ENCODE data around the gene KCNH3.

The KCNH3 gene

GRCh38 chr12:49552425-49552824 is 13.6 kb downstream of the KCNH3 start:
- no peak overlapping the region for H3K4me3 ChIP-seq (ENCODE audit: low read depth, low read length)
- no peaks in the 10 kb centered on the region for H3K79me2 ChIP-seq
- TF ChIP-seq CTCF (IDR thresholded peaks at IDR 0.05): no peak
- H3K27me3 ChIP-seq (ENCODE audit: control insufficient read depth, insufficient read depth, low read length): no peaks in the 10 kb centered on the region
- no peaks in the 10 kb centered on the region for H3K9me3 ChIP-seq (ENCODE audit: control insufficient read depth, low read length)
- no peaks in the 10 kb centered on the region for H3K36me3 ChIP-seq (ENCODE audit: control insufficient read depth, insufficient read depth, low read length)
- no peak overlapping the region for H3K9ac ChIP-seq
- H3K27ac ChIP-seq: no peak overlapping the region
- H2AFZ ChIP-seq: no peak overlapping the region
- no peak overlapping the region for H3K4me2 ChIP-seq (ENCODE audit: low read length)
- peaks cover 8% of the 10 kb centered on the region for H3K4me1 ChIP-seq

- H3K9me3 ChIP-seq (ENCODE audit: control insufficient read depth, low read length): no peaks in the 10 kb centered on the region
- H3K4me2 ChIP-seq (ENCODE audit: low read length): no peak overlapping the region
- H3K27ac ChIP-seq: no peak overlapping the region
- no peaks in the 10 kb centered on the region for H3K36me3 ChIP-seq (ENCODE audit: control insufficient read depth, insufficient read depth, low read length)
- no peak for TF ChIP-seq CTCF (IDR thresholded peaks at IDR 0.05)
- H3K4me1 ChIP-seq: peaks cover 8% of the 10 kb centered on the region
- H3K79me2 ChIP-seq: no peaks in the 10 kb centered on the region
- H3K9ac ChIP-seq: no peak overlapping the region
- no peak overlapping the region for H2AFZ ChIP-seq
- no peak overlapping the region for H3K4me3 ChIP-seq (ENCODE audit: low read depth, low read length)
- H3K27me3 ChIP-seq (ENCODE audit: control insufficient read depth, insufficient read depth, low read length): no peaks in the 10 kb centered on the region
Observed at GRCh38 chr12:49552899-49553298, 14.1 kb downstream of the KCNH3 start.

GRCh38 chr12:49553512-49554088 is 14.8 kb downstream of the KCNH3 start:
- H3K36me3 ChIP-seq (ENCODE audit: control insufficient read depth, insufficient read depth, low read length): no peaks in the 10 kb centered on the region
- no peak overlapping the region for H3K4me2 ChIP-seq (ENCODE audit: low read length)
- peaks cover 5% of the 10 kb centered on the region for H3K4me1 ChIP-seq
- H3K4me3 ChIP-seq (ENCODE audit: low read depth, low read length): no peak overlapping the region
- no peaks in the 10 kb centered on the region for H3K79me2 ChIP-seq
- no peak overlapping the region for H2AFZ ChIP-seq
- TF ChIP-seq CTCF (IDR thresholded peaks at IDR 0.05): peak; percentile 57
- no peak overlapping the region for H3K9ac ChIP-seq
- no peak overlapping the region for H3K27ac ChIP-seq
- no peaks in the 10 kb centered on the region for H3K9me3 ChIP-seq (ENCODE audit: control insufficient read depth, low read length)
- H3K27me3 ChIP-seq (ENCODE audit: control insufficient read depth, insufficient read depth, low read length): no peaks in the 10 kb centered on the region

DNA sequence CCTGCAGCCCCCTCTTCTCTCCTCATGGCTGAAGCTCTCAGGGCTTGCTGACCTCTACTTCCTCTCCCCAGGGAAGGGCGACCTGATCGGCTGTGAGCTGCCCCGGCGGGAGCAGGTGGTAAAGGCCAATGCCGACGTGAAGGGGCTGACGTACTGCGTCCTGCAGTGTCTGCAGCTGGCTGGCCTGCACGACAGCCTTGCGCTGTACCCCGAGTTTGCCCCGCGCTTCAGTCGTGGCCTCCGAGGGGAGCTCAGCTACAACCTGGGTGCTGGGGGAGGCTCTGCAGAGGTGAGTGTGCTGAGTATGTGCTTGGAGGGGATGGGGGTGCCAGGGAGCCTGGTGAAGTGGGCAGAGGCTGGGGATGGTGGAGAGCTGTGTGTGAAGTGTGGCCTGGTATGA is 15.4 kb downstream of the KCNH3 start:
- Histone ChIP-seq H3K4me1 (no peaks in the 10 kb centered on the region), H3K9ac (no peak overlapping the region), H3K27ac (no peak overlapping the region), H3K4me2 (ENCODE audit: low read length) (no peak overlapping the region), H3K36me3 (ENCODE audit: control insufficient read depth, insufficient read depth, low read length) (no peaks in the 10 kb centered on the region), H3K27me3 (ENCODE audit: control insufficient read depth, insufficient read depth, low read length) (no peaks in the 10 kb centered on the region), H3K9me3 (ENCODE audit: control insufficient read depth, low read length) (no peaks in the 10 kb centered on the region), H2AFZ (no peak overlapping the region), H3K79me2 (no peaks in the 10 kb centered on the region), H3K4me3 (ENCODE audit: low read depth, low read length) (no peak overlapping the region)
- no peak for TF ChIP-seq CTCF (IDR thresholded peaks at IDR 0.05)

DNA sequence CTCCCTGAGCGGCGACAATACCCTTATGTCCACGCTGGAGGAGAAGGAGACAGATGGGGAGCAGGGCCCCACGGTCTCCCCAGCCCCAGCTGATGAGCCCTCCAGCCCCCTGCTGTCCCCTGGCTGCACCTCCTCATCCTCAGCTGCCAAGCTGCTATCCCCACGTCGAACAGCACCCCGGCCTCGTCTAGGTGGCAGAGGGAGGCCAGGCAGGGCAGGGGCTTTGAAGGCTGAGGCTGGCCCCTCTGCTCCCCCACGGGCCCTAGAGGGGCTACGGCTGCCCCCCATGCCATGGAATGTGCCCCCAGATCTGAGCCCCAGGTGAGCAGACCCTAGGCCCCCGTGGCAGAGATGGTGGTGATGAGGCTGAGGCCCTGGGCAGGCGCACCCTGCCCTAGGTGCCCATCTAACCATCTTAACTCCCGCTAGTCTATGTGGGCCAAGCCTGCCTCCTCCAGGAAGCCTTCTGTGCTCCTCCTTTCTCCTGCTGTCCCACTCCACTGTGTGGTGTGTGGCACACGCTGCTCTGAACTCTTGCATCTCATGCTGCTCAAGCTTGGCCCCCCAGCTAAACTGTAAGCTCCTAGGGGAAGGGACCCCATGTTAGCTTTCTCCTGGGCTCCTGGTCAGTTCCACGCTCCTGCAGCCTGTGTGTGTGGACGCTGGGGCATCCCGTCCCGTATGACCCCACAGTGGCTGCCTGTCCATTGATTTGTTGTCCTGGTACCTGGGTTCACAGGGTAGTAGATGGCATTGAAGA is 17.0 kb downstream of the KCNH3 start:
- Histone ChIP-seq H3K27me3 (ENCODE audit: control insufficient read depth, insufficient read depth, low read length) (no peaks in the 10 kb centered on the region), H3K4me1 (no peaks in the 10 kb centered on the region), H3K27ac (no peak overlapping the region), H2AFZ (no peak overlapping the region), H3K4me2 (ENCODE audit: low read length) (no peak overlapping the region), H3K9ac (no peak overlapping the region), H3K9me3 (ENCODE audit: control insufficient read depth, low read length) (no peaks in the 10 kb centered on the region), H3K4me3 (ENCODE audit: low read depth, low read length) (no peak overlapping the region), H3K79me2 (no peaks in the 10 kb centered on the region), H3K36me3 (ENCODE audit: control insufficient read depth, insufficient read depth, low read length) (no peaks in the 10 kb centered on the region)
- no peak for TF ChIP-seq CTCF (IDR thresholded peaks at IDR 0.05)

Data from parathyroid adenoma (tissue), 2 donors.